A172 (cell line): Measurements from ENCODE around the gene PRAF2. TPM values are rescaled to one million over a fixed set of nuclear protein-coding genes. Genes with fewer than 3 reads are reported as not detected.
A peak's percentile ranks its signal among the peaks of the same experiment; 100 is the strongest.

Experiments used
- DNase-seq: peaks from one replicate; pipeline ENCODE4 v3.0.0-alpha.2; 2015; ENCODE audit warnings: low spot score
- total RNA-seq: library from RNA; depleted of rRNA; stranded (reverse); fragments of >200 nt; shearing (Covaris generic); gene quantifications from 2 replicates; pipeline ENCODE4 v1.2.3, GENCODE V29; 2014; rRNA removed

PRAF2 gene, protein sequence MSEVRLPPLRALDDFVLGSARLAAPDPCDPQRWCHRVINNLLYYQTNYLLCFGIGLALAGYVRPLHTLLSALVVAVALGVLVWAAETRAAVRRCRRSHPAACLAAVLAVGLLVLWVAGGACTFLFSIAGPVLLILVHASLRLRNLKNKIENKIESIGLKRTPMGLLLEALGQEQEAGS
- 11.7 and 12.6 TPM in 2 replicates for total RNA-seq

DNA sequence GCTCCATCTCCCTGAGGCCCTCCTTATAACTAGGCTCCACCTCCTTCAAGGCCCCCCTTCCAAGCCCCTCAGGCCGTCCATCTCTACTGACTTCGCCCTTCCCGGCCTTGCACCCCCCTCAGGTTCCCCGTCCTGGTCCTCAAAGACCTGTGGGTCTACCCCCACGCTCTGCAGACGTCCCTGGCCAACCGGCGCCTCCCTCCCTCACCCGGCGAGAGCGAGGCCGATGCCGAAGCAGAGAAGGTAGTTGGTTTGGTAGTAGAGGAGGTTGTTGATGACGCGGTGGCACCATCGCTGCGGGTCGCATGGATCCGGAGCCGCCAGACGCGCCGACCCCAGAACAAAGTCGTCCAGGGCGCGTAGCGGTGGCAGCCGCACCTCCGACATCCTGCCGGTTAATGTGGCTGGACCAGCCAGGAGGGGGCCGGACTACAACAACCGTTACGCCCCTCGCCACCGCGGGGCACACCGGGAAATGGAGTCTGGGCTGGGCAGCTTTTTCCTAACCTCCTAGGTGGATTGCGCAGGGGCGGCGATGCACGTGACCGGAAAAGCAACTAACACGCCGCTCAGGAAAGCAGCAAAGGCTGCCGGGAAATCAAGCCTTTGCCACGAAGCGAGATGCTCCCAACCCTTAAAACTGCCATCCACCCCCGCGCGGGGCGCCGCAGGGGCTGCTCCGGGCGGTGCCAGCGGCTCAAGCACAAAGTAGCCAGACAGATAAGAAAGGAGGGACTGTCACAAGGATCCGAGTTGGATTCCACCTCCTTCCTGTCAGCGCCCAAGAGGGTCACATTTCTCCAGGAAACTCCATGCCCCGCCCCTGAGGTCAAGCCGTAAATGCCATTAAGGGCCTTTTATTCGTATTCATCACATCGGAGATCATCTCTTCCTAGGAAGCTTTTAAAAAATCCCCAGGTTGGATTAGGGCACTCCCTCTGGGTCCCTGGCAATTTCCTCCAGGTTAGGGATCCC lies at the start of gene PRAF2:
PRAF2 (minus strand) TSS at position 402 of the 975 bp plus-strand sequence; CDS start at position 387, 15 bp downstream.
- DNase-seq, result peak; percentile 84

DNA sequence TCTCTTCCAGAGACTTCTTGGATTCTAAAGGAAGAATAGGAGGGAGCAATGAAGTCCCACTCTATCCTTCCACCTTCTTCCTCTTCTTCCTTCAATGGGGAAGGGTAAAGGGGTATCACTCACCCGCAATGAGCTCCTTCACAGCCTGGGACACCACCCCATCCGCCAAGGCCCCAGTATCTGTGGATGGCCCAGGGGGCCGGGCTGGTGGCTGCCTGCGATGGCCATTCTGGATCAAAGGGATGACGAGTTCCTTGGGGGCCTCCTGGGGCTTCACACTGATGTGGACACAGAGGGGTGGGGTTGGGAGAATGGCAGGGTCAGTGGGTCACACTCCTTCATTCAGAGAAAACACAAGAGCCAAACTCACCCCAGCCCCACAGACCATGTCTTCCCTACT lies 48.7 kb upstream of the PRAF2 start:
- no peak for DNase-seq

DNA sequence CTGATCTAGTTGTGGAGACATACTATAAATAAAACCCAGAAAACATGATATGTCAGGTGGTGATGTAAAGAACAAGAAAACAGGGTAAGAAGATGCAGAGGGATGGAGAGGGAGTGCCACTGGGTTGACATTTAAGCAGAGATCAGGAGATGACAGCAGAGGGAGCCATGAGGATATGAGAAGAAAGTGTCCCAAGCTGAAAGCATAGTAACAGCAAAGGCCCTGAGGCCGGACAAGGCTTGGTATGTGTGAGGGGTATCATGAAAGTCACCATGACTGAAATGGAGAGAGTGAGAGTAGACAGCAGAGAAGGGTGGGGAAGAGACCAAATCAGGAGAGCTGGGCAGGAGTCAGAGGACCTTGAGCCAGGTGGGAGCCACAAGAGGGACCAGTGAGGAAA lies 46.3 kb upstream of the PRAF2 start:
- DNase-seq, result no peak

DNA sequence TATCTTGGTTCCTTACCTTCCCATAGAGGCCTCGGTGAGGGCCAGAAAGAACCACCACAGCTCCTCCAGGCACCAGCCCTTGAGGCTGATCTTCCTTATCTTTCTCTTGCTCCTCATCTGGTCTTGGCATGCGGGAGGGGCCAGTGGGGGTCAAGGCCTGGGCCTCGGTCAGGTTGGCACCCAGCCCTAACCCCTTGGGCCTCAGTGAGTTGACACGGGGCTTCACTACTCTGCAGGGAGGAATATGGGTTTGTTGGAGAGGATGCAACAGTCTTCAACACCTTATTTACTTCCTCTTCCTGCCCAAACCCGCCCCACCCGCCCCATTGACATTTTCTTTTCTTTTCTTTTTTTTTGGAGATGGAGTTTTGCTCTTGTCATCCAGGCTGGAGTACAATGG lies 43.8 kb upstream of the PRAF2 start:
- no peak for DNase-seq

DNA sequence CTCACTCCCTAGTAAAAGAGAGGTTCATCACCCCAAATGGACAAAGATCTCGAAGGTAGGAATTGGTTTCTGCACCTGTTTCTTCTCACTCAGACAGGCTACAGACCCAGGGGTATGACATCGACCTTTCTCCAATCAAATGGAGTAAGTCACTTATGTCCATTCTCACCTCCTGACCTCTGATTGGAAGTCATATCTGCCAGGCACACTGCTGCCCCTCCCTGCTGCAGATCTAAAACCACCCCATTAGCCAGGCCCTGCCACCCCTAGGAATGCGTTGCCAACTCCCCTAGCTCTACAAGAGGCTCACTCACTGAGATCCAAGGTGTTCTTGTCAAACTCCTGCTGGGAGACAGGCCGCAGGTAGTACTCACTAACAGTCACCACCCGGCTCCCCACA lies 42.9 kb upstream of the PRAF2 start:
- no peak for DNase-seq

DNA sequence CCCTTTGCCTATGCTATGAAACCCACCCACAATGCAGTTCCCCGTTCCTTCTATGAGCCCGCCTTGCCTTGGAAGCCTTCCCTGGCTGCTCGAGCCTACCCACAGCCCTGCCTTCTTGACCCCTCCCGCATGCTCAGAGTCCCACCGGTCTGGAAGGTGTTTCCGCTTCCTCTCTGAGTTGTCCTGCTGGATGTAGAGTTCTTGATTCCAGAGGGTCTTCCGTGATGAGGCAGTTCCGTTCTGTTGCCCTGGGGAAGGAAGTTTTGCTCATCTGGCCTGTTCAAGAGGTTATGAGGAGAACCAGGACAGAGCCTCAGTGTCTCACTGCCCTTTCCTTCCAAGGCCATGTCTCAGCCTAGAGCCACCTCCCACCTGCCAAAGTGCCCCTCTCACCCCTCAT lies 42.3 kb upstream of the PRAF2 start:
- no peak for DNase-seq

DNA sequence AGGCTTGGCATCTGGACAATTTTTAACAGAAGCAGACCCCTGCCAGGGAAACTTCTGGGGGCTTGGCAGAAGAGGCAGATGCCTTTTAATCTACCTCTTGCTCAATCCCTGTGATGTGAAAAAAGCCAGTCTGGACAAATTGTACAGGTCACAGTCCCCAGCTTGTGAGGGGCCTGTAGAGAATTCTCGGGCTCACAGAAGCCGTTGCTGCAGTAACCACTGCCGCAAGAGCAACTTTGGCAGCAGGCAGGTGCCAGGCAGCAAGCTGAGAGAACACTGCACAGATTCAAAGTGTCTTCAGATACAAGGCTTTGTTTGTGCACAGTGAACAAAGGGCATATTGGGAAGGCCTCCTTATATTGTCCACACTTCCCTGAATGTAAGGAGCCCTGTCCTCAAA lies 38.0 kb upstream of the PRAF2 start:
- no peak for DNase-seq

DNA sequence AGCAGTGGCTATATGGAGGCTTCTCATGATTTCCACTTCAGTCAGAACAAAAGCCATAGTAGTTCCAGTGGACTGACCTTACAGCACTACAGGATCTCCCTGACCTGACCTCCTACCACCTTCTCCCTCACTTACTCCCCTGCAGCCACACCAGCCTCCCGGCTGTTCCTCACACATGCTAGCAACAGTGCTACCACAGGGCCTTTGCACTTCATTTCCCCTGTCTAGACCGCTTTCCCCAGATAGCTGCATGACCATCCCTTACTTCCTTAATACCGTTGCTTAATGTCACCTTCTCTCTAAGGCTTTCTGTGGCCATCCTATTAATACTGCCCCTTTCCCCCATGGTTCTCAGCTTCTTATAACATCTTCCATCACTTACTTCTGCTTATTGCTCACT lies 36.6 kb upstream of the PRAF2 start:
- no peak for DNase-seq

DNA sequence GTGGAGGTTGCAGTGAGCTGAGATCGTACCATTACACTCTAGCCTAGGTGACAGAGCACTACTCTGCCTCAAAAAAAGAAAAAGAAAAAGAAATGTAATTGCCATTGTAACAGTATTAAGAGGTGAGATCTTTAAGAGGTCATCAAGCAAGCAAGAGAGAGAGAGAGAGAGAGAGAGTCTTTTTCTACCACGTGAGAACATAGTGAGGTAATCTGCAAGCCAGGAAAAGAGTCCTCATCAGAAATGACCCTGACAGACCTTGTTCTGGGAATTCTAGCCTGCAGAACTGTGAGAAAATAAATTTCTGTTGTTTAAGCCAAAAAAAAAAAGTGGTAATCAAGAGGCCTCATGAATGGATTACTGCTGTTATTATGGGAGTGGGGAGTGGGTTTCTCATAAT lies 34.8 kb upstream of the PRAF2 start:
- no peak for DNase-seq

DNA sequence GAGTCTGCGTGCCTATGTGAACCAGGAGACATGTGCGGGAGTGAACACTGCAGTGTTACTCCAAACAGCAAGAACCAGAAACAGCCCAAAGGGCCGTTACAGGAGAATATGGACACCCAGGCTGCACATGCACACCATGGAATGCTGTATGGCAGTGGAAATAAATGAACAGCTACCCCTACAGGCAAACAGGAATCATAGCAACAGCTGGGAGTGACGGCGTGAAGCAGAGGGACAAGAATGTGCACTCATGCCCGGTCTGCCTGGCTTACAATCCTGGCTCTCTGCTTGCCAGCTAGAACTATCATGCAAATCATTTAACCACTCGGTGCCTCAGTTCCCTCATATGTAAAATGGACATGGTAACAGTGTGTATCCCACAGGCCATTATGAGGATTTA lies 33.1 kb upstream of the PRAF2 start:
- peak; percentile 14 for DNase-seq

DNA sequence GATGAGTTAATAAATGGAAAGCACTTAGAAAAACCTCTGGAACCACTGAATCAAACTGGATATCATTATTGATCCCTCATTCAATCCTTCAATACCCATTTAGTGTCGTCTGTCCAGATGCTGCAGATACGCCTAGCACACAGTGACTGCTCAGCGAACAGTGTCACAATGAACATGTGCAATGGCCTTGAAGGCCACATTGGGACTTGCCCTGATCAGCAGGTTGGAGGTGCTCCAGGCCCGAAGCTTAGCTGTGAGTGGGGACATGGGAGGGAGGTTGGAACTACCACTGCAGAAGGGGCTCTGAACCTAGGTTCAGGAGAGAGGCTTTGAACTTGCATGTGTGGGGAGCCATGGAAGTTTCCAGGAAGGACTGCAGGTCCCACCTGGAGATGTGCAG lies 32.5 kb upstream of the PRAF2 start:
- DNase-seq, result no peak

DNA sequence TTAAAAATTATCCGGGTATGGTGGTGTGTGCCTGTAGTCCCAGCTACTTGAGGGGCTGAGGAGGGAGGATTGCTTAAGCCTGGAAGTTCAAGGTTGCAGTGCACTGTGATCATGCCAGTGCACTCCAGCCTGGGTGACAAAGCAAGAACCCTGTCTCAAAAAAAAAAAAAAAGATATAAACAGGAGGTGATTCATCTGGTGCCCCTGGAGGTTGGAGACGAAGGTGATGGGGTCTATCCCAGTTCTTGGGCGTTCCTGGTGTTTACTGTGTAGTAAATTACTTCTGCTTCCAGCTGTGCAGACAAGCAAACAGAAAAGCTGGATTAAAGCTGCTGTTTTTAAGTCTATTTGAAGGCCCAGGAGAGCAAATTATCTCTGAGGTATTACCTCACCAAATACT lies 29.8 kb upstream of the PRAF2 start:
- DNase-seq, result no peak

DNA sequence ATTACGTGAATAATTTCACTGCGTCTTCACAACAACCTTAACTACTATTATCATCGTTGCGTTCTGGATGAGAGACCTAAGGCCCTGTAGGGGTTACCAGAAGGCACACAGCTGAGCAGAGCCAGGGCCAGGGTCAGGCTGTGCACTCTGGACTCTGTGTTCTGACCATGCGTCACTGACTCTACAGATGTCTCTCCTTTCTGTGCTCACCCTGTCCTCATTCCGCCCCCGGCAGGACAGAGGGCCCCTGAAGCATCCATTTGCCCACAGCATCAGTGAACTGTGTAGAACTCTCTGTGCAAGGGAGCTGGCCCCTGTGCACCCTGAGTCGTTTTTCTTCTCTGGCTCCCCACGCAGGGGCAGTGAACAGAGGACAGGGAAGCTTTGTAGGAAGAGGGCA lies 28.4 kb upstream of the PRAF2 start:
- DNase-seq, result no peak

DNA sequence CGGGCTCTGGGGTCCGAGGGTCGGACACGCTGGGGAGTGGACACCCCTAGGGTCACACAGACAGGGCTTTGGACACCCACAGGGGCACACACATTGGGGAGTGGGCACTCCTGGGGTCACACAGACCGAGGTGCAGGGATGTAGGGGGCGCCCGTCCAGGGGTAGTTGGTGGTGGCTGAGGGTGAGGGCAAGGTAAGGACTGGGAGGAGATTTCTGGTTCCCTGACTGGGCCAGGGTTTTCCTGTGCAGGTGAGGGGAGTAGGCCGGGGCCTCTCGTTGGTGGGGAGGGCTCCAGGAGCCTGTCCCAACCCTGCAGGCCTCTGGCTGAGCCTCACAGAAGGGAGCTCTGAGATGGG lies 27.8 kb upstream of the PRAF2 start:
- no peak for DNase-seq

DNA sequence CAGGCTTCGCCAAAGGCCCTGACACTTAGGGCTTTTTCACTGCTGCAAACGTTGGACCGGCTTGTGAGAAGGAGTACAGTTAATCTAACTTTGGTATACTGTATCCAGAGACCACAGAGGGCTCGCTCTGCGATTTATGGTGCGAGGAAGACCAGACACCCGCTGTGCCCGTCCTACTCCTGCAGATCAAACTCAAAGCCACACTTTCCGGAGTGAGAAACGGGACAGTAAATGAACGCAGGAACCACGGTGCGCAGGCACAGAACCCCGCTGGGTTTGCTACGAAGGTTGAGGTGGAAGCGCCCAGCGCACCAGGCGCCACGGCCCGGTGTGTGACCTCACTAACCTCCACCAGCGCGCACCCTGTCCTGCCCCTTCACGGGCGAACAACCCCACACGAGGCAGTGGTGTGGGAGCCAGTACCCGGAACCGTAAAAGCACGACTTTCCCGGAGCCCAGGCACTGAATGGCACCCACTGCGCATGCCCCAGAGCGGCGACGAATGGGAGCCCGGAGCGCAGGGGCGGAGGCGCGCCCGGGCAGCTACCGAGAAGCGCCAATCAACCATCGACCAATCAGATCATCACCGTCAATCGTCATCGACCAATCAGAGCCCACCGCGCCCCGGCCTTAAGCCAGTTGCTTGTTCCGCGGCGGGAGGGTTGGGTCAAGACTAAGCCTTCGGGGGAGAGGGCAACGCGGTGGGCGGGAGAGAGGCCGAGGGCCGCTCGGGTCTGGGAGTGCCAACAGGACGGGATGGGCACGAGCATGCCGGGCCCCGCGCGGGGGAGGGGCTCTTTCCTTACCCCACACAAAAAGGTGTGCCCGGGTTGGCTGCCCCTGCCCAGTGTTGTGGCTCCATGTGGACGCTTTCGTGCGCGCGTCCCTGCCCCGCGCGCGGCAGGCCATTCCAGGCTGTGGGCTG lies 27.2 kb upstream of the PRAF2 start:
- peak; percentile 90 for DNase-seq

DNA sequence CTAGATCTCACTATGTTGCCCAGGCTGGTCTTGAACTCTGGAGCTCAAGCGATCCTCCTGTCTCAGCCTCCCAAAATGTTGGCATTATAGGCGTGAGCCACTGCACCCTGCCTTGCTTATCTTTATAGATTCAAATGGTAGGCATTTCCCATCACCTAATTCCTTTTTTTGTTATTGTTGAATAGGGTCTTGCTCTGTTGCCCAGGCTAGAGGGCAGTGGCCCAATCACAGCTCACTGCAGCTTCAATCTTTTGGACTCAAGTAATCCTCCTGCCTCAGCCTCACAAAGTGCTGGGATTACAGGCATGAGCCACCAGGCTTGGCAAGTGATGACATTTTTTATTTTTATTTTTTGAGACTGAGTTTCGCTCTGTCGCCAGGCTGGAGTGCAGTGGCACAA lies 22.6 kb upstream of the PRAF2 start:
- DNase-seq, result no peak

DNA sequence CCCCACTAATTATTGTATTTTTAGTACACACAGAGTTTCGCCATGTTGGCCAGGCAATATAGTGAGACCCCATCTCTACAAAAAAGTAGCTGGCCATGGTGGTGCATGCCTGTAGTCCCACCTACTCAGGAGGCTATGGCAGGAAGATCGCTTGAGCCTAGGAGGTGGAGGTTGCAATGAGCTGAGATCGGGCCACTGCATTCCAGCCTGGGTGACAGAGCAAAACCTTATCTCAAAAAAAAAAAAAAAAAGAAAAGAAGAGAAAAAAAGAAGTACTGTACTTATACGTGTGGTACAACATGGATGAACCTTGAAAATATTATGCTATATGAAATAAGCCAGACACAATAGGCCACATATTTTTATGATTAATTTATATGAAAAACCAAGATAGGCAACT lies 15.8 kb upstream of the PRAF2 start:
- no peak for DNase-seq

DNA sequence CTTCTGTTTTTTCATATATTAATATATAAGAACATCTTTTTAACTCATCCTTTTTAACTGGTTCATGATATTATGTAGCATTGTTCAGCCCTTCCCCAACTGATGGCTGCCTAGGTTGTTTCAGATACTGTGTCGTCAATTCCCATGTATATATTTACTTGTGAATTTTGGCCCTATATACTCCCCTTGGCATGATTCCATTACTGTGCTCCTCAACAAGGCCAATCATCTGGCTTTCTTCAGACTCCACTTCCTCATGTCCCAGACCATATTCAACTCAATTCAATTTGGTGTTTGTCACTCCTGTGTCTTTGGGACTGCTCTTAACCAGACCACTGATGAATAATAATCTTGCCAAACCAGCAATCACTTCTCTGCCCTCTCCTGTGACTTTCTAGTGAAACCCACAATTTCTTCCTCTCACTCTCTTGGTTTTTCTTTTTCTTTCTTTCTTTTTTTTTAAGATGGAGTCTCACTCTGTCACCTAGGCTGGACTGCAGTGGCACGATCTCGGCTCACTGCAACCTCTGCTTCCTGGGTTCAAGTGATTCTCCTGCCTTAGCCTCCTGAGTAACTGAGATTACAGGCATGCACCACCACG lies 8.6 kb upstream of the PRAF2 start:
- DNase-seq, result no peak

DNA sequence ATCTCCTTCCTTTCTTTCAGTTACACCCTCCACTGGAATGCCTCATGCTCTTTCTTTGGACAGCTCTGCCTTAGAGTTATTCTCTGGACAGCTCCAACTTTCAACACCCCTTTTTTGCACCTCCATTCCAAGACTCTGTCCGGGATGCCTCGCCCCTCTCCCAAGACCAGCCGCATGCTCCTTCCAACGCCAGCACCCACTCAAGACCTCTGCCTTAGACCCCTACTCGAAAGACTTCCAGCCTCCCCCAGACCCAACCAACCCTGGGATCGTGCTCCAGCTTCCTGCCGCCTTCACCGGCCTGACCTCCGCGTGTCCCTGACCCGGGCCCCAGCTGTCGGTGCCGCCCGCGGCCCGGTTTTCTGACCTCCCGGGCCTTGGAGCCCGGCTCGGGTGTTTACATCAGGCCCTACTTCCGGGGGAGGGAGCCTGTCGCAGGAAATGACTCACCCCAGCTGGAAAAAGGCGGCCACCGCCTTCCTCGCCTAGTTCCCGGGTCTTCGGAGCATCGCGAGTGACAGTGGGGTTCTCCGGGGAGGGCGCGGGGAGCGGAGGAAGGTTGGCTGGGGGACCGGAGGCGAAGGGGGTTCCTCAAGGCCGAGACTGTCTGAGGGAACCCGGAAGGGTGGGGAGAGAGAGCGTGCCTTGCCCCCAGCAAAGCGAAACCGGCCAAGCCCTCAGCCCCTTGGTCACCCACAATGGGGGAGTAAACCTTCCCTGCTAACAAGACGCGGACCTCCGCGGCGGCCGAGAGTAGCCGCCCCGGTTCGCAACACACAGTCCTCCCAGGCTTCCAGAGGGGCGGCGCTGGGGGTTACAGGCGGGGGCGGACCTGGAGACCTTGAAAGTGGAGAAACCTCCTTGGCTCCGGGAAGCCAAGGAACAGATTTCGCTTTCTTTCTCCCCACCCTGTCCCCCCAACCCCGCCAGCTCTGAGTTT lies 6.0 kb upstream of the PRAF2 start, which contains the start of gene WDR45:
WDR45 (minus strand) TSS at position 399 of the 940 bp plus-strand sequence. CDS start 1,792 bp downstream, outside the sequence.
- peak; percentile 70 for DNase-seq

DNA sequence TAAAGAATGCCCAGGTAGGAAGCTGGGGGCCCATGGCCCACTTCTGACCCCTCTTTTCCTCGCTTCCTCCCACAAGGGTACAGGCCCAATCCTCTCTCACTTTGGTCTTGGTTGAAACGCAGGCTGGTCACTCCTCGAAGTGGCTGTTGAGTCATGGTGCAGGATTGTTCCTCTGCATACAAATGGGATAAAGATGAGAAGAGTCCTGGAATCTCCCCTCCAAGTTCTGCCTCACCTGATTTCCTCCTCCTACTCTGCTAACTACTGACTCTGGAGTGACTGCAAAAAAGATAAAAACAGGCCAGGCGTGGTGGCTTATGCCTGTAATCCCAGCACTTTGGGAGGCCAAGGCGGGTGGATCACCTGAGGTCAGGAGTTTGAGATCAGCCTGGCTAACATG lies 4.1 kb upstream of the PRAF2 start:
- DNase-seq, result no peak

DNA sequence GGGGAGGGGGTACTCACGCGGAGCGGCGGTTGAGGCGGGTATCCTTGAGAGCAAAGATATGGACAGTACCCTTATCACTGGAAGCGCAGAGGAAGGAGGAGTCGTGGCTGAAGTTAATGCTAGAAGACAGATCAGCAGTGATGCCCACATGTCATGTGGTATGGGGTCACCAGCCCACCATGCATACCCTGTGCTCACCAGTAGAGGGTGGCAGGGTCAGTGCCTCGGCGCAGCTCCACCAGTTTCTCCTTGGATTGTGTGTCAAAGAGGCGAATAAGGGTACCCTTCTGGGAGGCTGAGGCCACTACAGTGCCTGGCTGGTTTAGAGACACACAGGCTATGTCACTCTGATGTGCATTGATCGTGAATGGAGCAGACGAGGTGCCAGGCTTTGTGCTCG lies 1.5 kb upstream of the PRAF2 start:
- no peak for DNase-seq
